HL-60/S4 (cell line): ENCODE measurements around the gene SH2D3C.

Source experiments
- in situ Hi-C: fragments of 300-500 bp; cut with MboI; formaldehyde crosslinking; loops from 2 replicates; pipeline ENCODE4 v1.14.3; 2022; ENCODE audit warnings: low sequenced_read_pairs

SH2D3C gene

GRCh38 chr9:127706836-127707241, 71.6 kb downstream of the SH2D3C start, which contains the start of gene CFAP157:
CFAP157 (plus strand) TSS chr9:127706988; CDS start chr9:127707032, 44 bp downstream.
- in situ Hi-C loops, result no loop called here

- in situ Hi-C loops, result no loop called here
Observed at GRCh38 chr9:127705577-127706379, 72.7 kb downstream of the SH2D3C start.

- in situ Hi-C loops, result no loop called here
Observed at GRCh38 chr9:127703289-127703946, 75.0 kb downstream of the SH2D3C start.

- in situ Hi-C loops, result no loop called here
Observed at GRCh38 chr9:127700594-127701255, 77.7 kb downstream of the SH2D3C start.

GRCh38 chr9:127700140-127700539, 78.3 kb downstream of the SH2D3C start:
- in situ Hi-C loops, result no loop called here

- in situ Hi-C loops, result no loop called here
Observed at GRCh38 chr9:127698985-127699670, 79.3 kb downstream of the SH2D3C start.

GRCh38 chr9:127698386-127698785, 80.1 kb downstream of the SH2D3C start:
- in situ Hi-C loops, result no loop called here

GRCh38 chr9:127697575-127697974, 80.9 kb downstream of the SH2D3C start:
- in situ Hi-C loops, result no loop called here

GRCh38 chr9:127694890-127695720, 83.4 kb downstream of the SH2D3C start:
- in situ Hi-C loops, result no loop called here

- in situ Hi-C loops, result no loop called here
Observed at GRCh38 chr9:127693697-127694096, 84.8 kb downstream of the SH2D3C start.

GRCh38 chr9:127693143-127693542, 85.3 kb downstream of the SH2D3C start:
- in situ Hi-C loops, result no loop called here

GRCh38 chr9:127692071-127692470, 86.4 kb downstream of the SH2D3C start:
- in situ Hi-C loops, result no loop called here

- in situ Hi-C loops, result no loop called here
Observed at GRCh38 chr9:127690735-127691134, 87.7 kb downstream of the SH2D3C start.

GRCh38 chr9:127689329-127690000, 89.0 kb downstream of the SH2D3C start:
- in situ Hi-C loops, result no loop called here
